HepG2 (cell line): ENCODE measurements around the gene CRMP1. TPM values are rescaled to one million over a fixed set of nuclear protein-coding genes. Genes with fewer than 3 reads are reported as not detected.

Experiments
- ATAC-seq: fragments of 200-7000 bp; cut with Tn5 transposase; 3 replicates; pipeline ENCODE4 v1.9.1; 2020; ENCODE audit warnings: mild to moderate bottlenecking, moderate library complexity
- BruUV-seq: library from RNA; stranded (reverse); fragments of 400-500 nt; replicated peaks from 2 replicates; lab custom pipeline; 2021; lab: Mats Ljungman, UMichigan
- CTCF ChIA-PET: fragments of 300-600 bp; formaldehyde crosslinking; extraction: SDS; loops from one replicate; lab custom pipeline; 2021; ENCODE audit warnings: low total read pairs, inconsistent platforms, low intra/inter-chr PET ratio; lab: Yijun Ruan, JAX
- POLR2A ChIA-PET: fragments of 350-600 bp; sonication (Branson Sonifier 250); formaldehyde crosslinking; loops from one replicate; lab custom pipeline; 2020; ENCODE audit warnings: antibody characterized with exemption, inconsistent platforms; lab: Yijun Ruan, JAX
- DNase-seq: peaks from one replicate; pipeline ENCODE4 v3.0.0-alpha.2; 2015; ENCODE audit warnings: low spot score
- FAIRE-seq: peaks from 3 replicates; lab custom pipeline; 2011; peaks lifted over from hg19 to GRCh38; lab: Jason Lieb, UNC
- H2AFZ ChIP-seq: one replicate; pipeline ENCODE4 v1.6.1; 2011; ENCODE audit warnings: low read length, inconsistent platforms
- H3K27ac ChIP-seq: fragments of 300-600 bp; 3 replicates; pipeline ENCODE4 v1.8.0; 2011; ENCODE audit warnings: mixed run types, mild to moderate bottlenecking, mixed read lengths, low read length, inconsistent platforms; ENCODE audit not compliant: insufficient read depth; ENCODE audit errors: extremely low read length
- H3K27me3 ChIP-seq, 2 experiments: fragments of 200-600 bp in 1 of 2; 2 replicates in 1 of 2; 3 replicates in 1 of 2; pipeline versions ENCODE4 v1.6.0 to v1.8.0; 2011; ENCODE audit warnings: low read length in 2 of 2, mild to moderate bottlenecking in 2 of 2, moderate library complexity in 2 of 2, inconsistent platforms in 1 of 2; ENCODE audit not compliant: insufficient read depth in 2 of 2, control insufficient read depth in 1 of 2
- H3K36me3 ChIP-seq, 2 experiments: fragments of 200-600 bp in 1 of 2; replicated peaks in 1 of 2; 2 replicates in 1 of 2; 3 replicates in 1 of 2; pipeline versions ENCODE4 v1.5.1 to v1.8.0; 2011; ENCODE audit warnings: low read length in 2 of 2, inconsistent platforms in 1 of 2; ENCODE audit not compliant: insufficient read depth in 2 of 2, control insufficient read depth in 1 of 2
- H3K4me1 ChIP-seq: 2 replicates; pipeline ENCODE4 v1.5.1; 2012; ENCODE audit warnings: low read length, inconsistent platforms; ENCODE audit not compliant: insufficient read depth
- H3K4me2 ChIP-seq: 2 replicates; pipeline ENCODE4 v1.6.0; 2011; ENCODE audit warnings: low read depth, low read length, inconsistent platforms
- H3K4me3 ChIP-seq, 3 experiments: fragments of 200-600 bp in 1 of 3; sonication (generic), shearing (Covaris generic) in 1 of 3; replicated peaks in 1 of 3; 2 replicates each; pipeline ENCODE4 v1.5.1; 2011 to 2016; ENCODE audit warnings: low read length in 3 of 3, inconsistent platforms in 2 of 3, low read depth in 2 of 3, mild to moderate bottlenecking in 2 of 3, control low read depth in 1 of 3, mixed read lengths in 1 of 3; ENCODE audit not compliant: insufficient read depth in 1 of 3
- H3K79me2 ChIP-seq: one replicate; pipeline ENCODE4 v1.6.1; 2011; ENCODE audit warnings: low read length, inconsistent platforms; ENCODE audit not compliant: insufficient read depth
- H3K9ac ChIP-seq: 2 replicates; pipeline ENCODE4 v1.6.0; 2011; ENCODE audit warnings: mild to moderate bottlenecking, low read depth, low read length, inconsistent platforms; ENCODE audit not compliant: insufficient read depth
- H3K9me3 ChIP-seq: 2 replicates; pipeline ENCODE4 v1.5.1; 2012; ENCODE audit warnings: mild to moderate bottlenecking, low read length
- H4K20me1 ChIP-seq: 2 replicates; pipeline ENCODE4 v1.6.0; 2011; ENCODE audit warnings: inconsistent platforms, mild to moderate bottlenecking, low read length, moderate library complexity; ENCODE audit not compliant: insufficient read depth
- FLYWCH1 ChIP-seq: sonication (generic); formaldehyde crosslinking; IDR thresholded peaks from 2 replicates; pipeline ENCODE4 v1.8.1; 2023; ENCODE audit warnings: mild to moderate bottlenecking, missing genetic modification reagents
- KLF12 ChIP-seq: sonication (generic); formaldehyde crosslinking; IDR thresholded peaks from 2 replicates; pipeline ENCODE4 v1.4.0; 2020; ENCODE audit warnings: missing genetic modification reagents, borderline replicate concordance
- NFYC ChIP-seq: IDR thresholded peaks from 2 replicates; pipeline ENCODE4 v1.6.1; 2016; ENCODE audit warnings: missing genetic modification reagents, missing compliant biosample characterization
- NR3C1 ChIP-seq: sonication (generic); formaldehyde crosslinking; IDR thresholded peaks from 2 replicates; pipeline ENCODE4 v1.4.0; 2020; ENCODE audit warnings: missing genetic modification reagents
- PHF20 ChIP-seq: sonication (generic); formaldehyde crosslinking; IDR thresholded peaks from 2 replicates; pipeline ENCODE4 v1.5.0; 2020; ENCODE audit warnings: mild to moderate bottlenecking, missing genetic modification reagents
- RBFOX2 ChIP-seq: fragments of 200-400 bp; formaldehyde crosslinking; IDR thresholded peaks from 2 replicates; pipeline ENCODE4 v1.6.1; 2017; ENCODE audit warnings: low read depth, mild to moderate bottlenecking, low read length
- SALL1 ChIP-seq: sonication (generic); formaldehyde crosslinking; IDR thresholded peaks from 2 replicates; pipeline ENCODE4 v1.8.0; 2022; ENCODE audit warnings: mild to moderate bottlenecking, missing genetic modification reagents
- SIX1 ChIP-seq: sonication (generic); formaldehyde crosslinking; IDR thresholded peaks from 2 replicates; pipeline ENCODE4 v1.4.0; 2020; ENCODE audit warnings: missing genetic modification reagents, borderline replicate concordance
- SP4 ChIP-seq: sonication (generic); formaldehyde crosslinking; IDR thresholded peaks from 2 replicates; pipeline ENCODE4 v1.8.1; 2023; ENCODE audit warnings: mild to moderate bottlenecking, missing genetic modification reagents
- YEATS2 ChIP-seq: sonication (generic); formaldehyde crosslinking; IDR thresholded peaks from 2 replicates; pipeline ENCODE4 v1.4.0; 2020; ENCODE audit warnings: missing genetic modification reagents, borderline replicate concordance
- ZBTB7A ChIP-seq: sonication (generic); formaldehyde crosslinking; IDR thresholded peaks from 2 replicates; pipeline ENCODE4 v1.8.0; 2022; ENCODE audit warnings: mild to moderate bottlenecking, missing genetic modification reagents
- ZFP1 ChIP-seq: IDR thresholded peaks from 2 replicates; pipeline ENCODE4 v1.6.1; 2016
- ZMAT3 ChIP-seq: sonication (generic); formaldehyde crosslinking; conservative IDR thresholded peaks from 2 replicates; pipeline ENCODE4 v1.7.0; 2021; ENCODE audit warnings: missing genetic modification reagents
- ZNF275 ChIP-seq: sonication (generic); formaldehyde crosslinking; IDR thresholded peaks from 2 replicates; pipeline ENCODE4 v1.8.0; 2022; ENCODE audit warnings: missing genetic modification reagents, mild to moderate bottlenecking, inconsistent platforms, borderline replicate concordance
- ZNF280B ChIP-seq: sonication (generic); formaldehyde crosslinking; IDR thresholded peaks from 2 replicates; pipeline ENCODE4 v1.5.0; 2020; ENCODE audit warnings: missing genetic modification reagents, mild to moderate bottlenecking, borderline replicate concordance
- ZNF672 ChIP-seq: sonication (generic); formaldehyde crosslinking; IDR thresholded peaks from 2 replicates; pipeline ENCODE4 v1.8.1; 2022; ENCODE audit warnings: missing genetic modification reagents
- ZNF772 ChIP-seq: sonication (generic); formaldehyde crosslinking; IDR thresholded peaks from 2 replicates; pipeline ENCODE4 v1.5.0; 2020; ENCODE audit warnings: mild to moderate bottlenecking, missing genetic modification reagents
- ZNF781 ChIP-seq: sonication (generic); formaldehyde crosslinking; IDR thresholded peaks from 2 replicates; pipeline ENCODE4 v1.5.1; 2020; ENCODE audit warnings: borderline replicate concordance, mild to moderate bottlenecking, missing genetic modification reagents; ENCODE audit errors: not compliant biosample characterization
- WGBS: methylation state at CpG from one replicate; pipeline ENCODE4 v1.1.6; 2017; ENCODE audit warnings: low lambda C conversion rate; 5-methylcytosine and 5-hydroxymethylcytosine counted together
- in situ Hi-C: cut with HindIII; loops from 2 replicates; pipeline ENCODE4 v1.10.0; 2017; ENCODE audit warnings: low pct_unique_long_range_greater_than_20kb; ENCODE audit not compliant: extremely low pct_ligation_motif_present
- intact Hi-C: fragments of 100-400 bp; cut with micrococcal nuclease; formaldehyde crosslinking; loops from one replicate; pipeline ENCODE4 v1.10.0; 2022; ENCODE audit not compliant: unreplicated experiment
- polyA plus RNA-seq, 8 experiments: library from polyadenylated mRNA; depleted of rRNA in 3 of 8; stranded (reverse) in 7 of 8; unstranded in 1 of 8; fragments of >200 nt; fragmentation: Illumina TruSeq in 4 of 8; extraction: Trizol in 4 of 8; gene quantifications; 2 replicates each; pipeline versions ENCODE4 v1.2.1 to v1.2.3, GENCODE V29; 2011 to 2016; ENCODE audit warnings: low read depth in 4 of 8, missing spikeins in 1 of 8, mixed read lengths in 1 of 8; ENCODE audit not compliant: insufficient read depth in 1 of 8
- total RNA-seq, 5 experiments: library from RNA; depleted of rRNA; stranded (reverse); fragments of >200 nt; fragmentation: Illumina TruSeq; extraction: Trizol; gene quantifications; 2 replicates each; pipeline ENCODE4 v1.2.3, GENCODE V29; 2016; ENCODE audit warnings: low read depth in 1 of 5
- TF ChIP-seq, protein P1 (sequence below): IDR thresholded peaks from 2 replicates; pipeline ENCODE4 v1.6.1; 2012; ENCODE audit warnings: low read length, improper control_type of control experiment
- TF ChIP-seq, protein P2 (sequence below): sonication (generic); formaldehyde crosslinking; IDR thresholded peaks from 2 replicates; pipeline ENCODE4 v1.5.0; 2020; ENCODE audit warnings: missing genetic modification reagents

The CRMP1 gene
- total and polyA plus RNA-seq, 2 of the 13 experiments (the other 11 are each of a cell fraction or from before 2014, with no cell fraction given): not detected

DNA sequence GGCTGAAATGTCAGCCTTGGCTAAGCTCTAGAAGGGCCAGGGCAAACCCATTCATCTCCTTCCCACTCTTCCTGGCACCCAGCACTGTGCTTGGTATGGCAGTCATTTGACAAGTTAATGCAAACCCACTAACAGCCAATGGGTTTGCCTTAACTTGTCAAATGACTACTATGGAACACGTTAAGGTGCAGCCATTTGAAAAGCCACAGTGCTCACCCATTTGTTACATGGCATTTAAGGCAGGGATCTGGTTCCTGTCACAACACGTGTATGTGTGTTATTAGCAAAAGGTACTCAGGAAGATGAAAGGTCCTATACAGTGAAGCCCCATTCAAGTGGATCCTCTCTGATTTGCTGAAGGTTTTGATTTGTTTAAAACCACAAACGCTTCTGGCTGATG is 7.2 kb downstream of the CRMP1 start (continued):
- TF ChIP-seq, protein P1, sequence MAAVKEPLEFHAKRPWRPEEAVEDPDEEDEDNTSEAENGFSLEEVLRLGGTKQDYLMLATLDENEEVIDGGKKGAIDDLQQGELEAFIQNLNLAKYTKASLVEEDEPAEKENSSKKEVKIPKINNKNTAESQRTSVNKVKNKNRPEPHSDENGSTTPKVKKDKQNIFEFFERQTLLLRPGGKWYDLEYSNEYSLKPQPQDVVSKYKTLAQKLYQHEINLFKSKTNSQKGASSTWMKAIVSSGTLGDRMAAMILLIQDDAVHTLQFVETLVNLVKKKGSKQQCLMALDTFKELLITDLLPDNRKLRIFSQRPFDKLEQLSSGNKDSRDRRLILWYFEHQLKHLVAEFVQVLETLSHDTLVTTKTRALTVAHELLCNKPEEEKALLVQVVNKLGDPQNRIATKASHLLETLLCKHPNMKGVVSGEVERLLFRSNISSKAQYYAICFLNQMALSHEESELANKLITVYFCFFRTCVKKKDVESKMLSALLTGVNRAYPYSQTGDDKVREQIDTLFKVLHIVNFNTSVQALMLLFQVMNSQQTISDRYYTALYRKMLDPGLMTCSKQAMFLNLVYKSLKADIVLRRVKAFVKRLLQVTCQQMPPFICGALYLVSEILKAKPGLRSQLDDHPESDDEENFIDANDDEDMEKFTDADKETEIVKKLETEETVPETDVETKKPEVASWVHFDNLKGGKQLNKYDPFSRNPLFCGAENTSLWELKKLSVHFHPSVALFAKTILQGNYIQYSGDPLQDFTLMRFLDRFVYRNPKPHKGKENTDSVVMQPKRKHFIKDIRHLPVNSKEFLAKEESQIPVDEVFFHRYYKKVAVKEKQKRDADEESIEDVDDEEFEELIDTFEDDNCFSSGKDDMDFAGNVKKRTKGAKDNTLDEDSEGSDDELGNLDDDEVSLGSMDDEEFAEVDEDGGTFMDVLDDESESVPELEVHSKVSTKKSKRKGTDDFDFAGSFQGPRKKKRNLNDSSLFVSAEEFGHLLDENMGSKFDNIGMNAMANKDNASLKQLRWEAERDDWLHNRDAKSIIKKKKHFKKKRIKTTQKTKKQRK: no peak
- TF ChIP-seq NFYC (no peak), SALL1 (CRISPR knock-in tag) (no peak), YEATS2 (no peak), SIX1 (no peak), ZNF781 (CRISPR knock-in tag) (no peak), NR3C1 (CRISPR knock-in tag) (no peak), PHF20 (CRISPR knock-in tag) (no peak), ZFP1 (no peak), ZBTB7A (CRISPR knock-in tag) (no peak), ZMAT3 (no peak), ZNF772 (CRISPR knock-in tag) (no peak)

- 29% methylated on average over 7 of the region's 7 CpGs for WGBS
- Histone ChIP-seq H4K20me1 (peaks cover 4% of the 10 kb centered on the region; the same call in 1 of the 2 replicates), H3K4me3 (no peak overlapping the region), H2AFZ (no peak overlapping the region), H3K79me2 (no peaks in the 10 kb centered on the region), H3K27ac (no peak overlapping the region), H3K4me1 (no peaks in the 10 kb centered on the region), H3K9me3 (no peaks in the 10 kb centered on the region), H3K9ac (no peak overlapping the region), H3K36me3 (no peaks in the 10 kb centered on the region), H3K4me2 (no peak overlapping the region), H3K27me3 (peaks cover 5 to 22% of the 10 kb centered on the region in 2 experiments; a peak in 4 of 5 replicates)
- FAIRE-seq: no peak
- no peak for ATAC-seq
- CTCF ChIA-PET: no interaction called here
- POLR2A ChIA-PET: no interaction called here
- no peak for DNase-seq
- BruUV-seq: no TSS peak
- intact Hi-C loops (no loop called here), in situ Hi-C loops (no loop called here)
- no peak for TF ChIP-seq SP4 (CRISPR knock-in tag)
- TF ChIP-seq, protein P2, sequence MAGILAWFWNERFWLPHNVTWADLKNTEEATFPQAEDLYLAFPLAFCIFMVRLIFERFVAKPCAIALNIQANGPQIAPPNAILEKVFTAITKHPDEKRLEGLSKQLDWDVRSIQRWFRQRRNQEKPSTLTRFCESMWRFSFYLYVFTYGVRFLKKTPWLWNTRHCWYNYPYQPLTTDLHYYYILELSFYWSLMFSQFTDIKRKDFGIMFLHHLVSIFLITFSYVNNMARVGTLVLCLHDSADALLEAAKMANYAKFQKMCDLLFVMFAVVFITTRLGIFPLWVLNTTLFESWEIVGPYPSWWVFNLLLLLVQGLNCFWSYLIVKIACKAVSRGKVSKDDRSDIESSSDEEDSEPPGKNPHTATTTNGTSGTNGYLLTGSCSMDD: no peak
- TF ChIP-seq RBFOX2: no peak
- TF ChIP-seq ZNF280B: no peak
- TF ChIP-seq KLF12 (CRISPR knock-in tag): no peak
- no peak for TF ChIP-seq ZNF672
- no peak for TF ChIP-seq FLYWCH1 (CRISPR knock-in tag)
- TF ChIP-seq ZNF275 (CRISPR knock-in tag): no peak
Measured at GRCh38 chr4:5884796-5885195, 8.1 kb downstream of the CRMP1 start.
